H9 (cell line): ENCODE measurements around the gene KCNAB2. TPM values are rescaled to one million over a fixed set of nuclear protein-coding genes. Genes with fewer than 3 reads are reported as not detected.

Source experiments
- DNase-seq: peaks from one replicate; pipeline ENCODE4 v3.0.0-alpha.2; 2017
- H2AFZ ChIP-seq: one replicate; pipeline ENCODE4 v1.6.1; 2013; ENCODE audit warnings: mild to moderate bottlenecking, low read length, control low read depth, moderate library complexity
- H2AK5ac ChIP-seq: 2 replicates; pipeline ENCODE4 v1.6.1; 2013; ENCODE audit warnings: low read length, control low read depth, mixed read lengths; ENCODE audit not compliant: insufficient read length
- H2BK120ac ChIP-seq: one replicate; pipeline ENCODE4 v1.6.1; 2013; ENCODE audit warnings: low read depth, mild to moderate bottlenecking, low read length, control low read depth, inconsistent platforms; ENCODE audit not compliant: poor library complexity, severe bottlenecking
- H2BK12ac ChIP-seq: 2 replicates; pipeline ENCODE4 v1.6.1; 2013; ENCODE audit warnings: low read length, control low read depth, mixed read lengths, low read depth; ENCODE audit not compliant: insufficient read length
- H2BK15ac ChIP-seq: 2 replicates; pipeline ENCODE4 v1.6.1; 2013; ENCODE audit warnings: low read depth, low read length, control low read depth
- H2BK20ac ChIP-seq: one replicate; pipeline ENCODE4 v1.6.1; 2013; ENCODE audit warnings: low read depth, mild to moderate bottlenecking, low read length, control low read depth, inconsistent platforms; ENCODE audit not compliant: poor library complexity, severe bottlenecking
- H2BK5ac ChIP-seq: 2 replicates; pipeline ENCODE4 v1.6.1; 2013; ENCODE audit warnings: low read length, control low read depth, mixed read lengths; ENCODE audit not compliant: insufficient read length
- H3K14ac ChIP-seq: 2 replicates; pipeline ENCODE4 v1.6.1; 2013; ENCODE audit warnings: low read length, control low read depth; ENCODE audit not compliant: insufficient read depth
- H3K18ac ChIP-seq: 2 replicates; pipeline ENCODE4 v1.6.1; 2013; ENCODE audit warnings: low read depth, mild to moderate bottlenecking, mixed read lengths, low read length, control low read depth; ENCODE audit not compliant: insufficient read length
- H3K23ac ChIP-seq: 2 replicates; pipeline ENCODE4 v1.6.1; 2013; ENCODE audit warnings: low read length, control low read depth, mixed read lengths, low read depth; ENCODE audit not compliant: insufficient read length
- H3K23me2 ChIP-seq: 2 replicates; pipeline ENCODE4 v1.6.1; 2013; ENCODE audit warnings: low read depth, mild to moderate bottlenecking, mixed read lengths, low read length, control low read depth; ENCODE audit not compliant: insufficient read length, poor library complexity, severe bottlenecking
- H3K27ac ChIP-seq: 2 replicates; pipeline ENCODE4 v1.5.1; 2013; ENCODE audit warnings: low read length, control low read depth, mixed read lengths, low read depth; ENCODE audit not compliant: insufficient read length
- H3K27me3 ChIP-seq: 2 replicates; pipeline ENCODE4 v1.6.1; 2013; ENCODE audit warnings: low read length, control low read depth, inconsistent platforms; ENCODE audit not compliant: insufficient read depth
- H3K4ac ChIP-seq: 2 replicates; pipeline ENCODE4 v1.6.1; 2013; ENCODE audit warnings: low read depth, mild to moderate bottlenecking, control low read depth, inconsistent platforms, low read length, moderate library complexity
- H3K4me1 ChIP-seq: 2 replicates; pipeline ENCODE4 v1.6.1; 2013; ENCODE audit warnings: low read length, control low read depth, inconsistent platforms; ENCODE audit not compliant: insufficient read depth
- H3K4me2 ChIP-seq: 2 replicates; pipeline ENCODE4 v1.6.1; 2013; ENCODE audit warnings: low read length, control low read depth, mixed read lengths; ENCODE audit not compliant: insufficient read length, insufficient read depth
- H3K56ac ChIP-seq: 2 replicates; pipeline ENCODE4 v1.6.1; 2013; ENCODE audit warnings: low read depth, mild to moderate bottlenecking, mixed read lengths, low read length, control low read depth; ENCODE audit not compliant: insufficient read length
- H3K79me1 ChIP-seq: 2 replicates; pipeline ENCODE4 v1.6.1; 2013; ENCODE audit warnings: low read depth, mild to moderate bottlenecking, moderate library complexity, low read length, control low read depth, inconsistent platforms; ENCODE audit not compliant: insufficient read depth, poor library complexity, severe bottlenecking
- H3K79me2 ChIP-seq: 2 replicates; pipeline ENCODE4 v1.6.1; 2013; ENCODE audit warnings: low read length, control low read depth, inconsistent platforms; ENCODE audit not compliant: insufficient read depth
- H3K9ac ChIP-seq: 2 replicates; pipeline ENCODE4 v1.6.1; 2013; ENCODE audit warnings: low read length, control low read depth, mixed read lengths; ENCODE audit not compliant: insufficient read length; ENCODE audit errors: extremely low read depth
- H3K9me3 ChIP-seq: one replicate; pipeline ENCODE4 v1.6.1; 2013; ENCODE audit warnings: low read depth, low read length, inconsistent platforms; ENCODE audit not compliant: control insufficient read depth
- H3T11ph ChIP-seq: one replicate; pipeline ENCODE4 v1.6.1; 2013; ENCODE audit warnings: mild to moderate bottlenecking, low read length, control low read depth, inconsistent platforms
- H4K20me1 ChIP-seq: one replicate; pipeline ENCODE4 v1.6.1; 2013; ENCODE audit not compliant: control insufficient read depth, insufficient read length, insufficient read depth
- H4K5ac ChIP-seq: 2 replicates; pipeline ENCODE4 v1.6.1; 2013; ENCODE audit warnings: low read depth, mild to moderate bottlenecking, mixed read lengths, low read length, control low read depth; ENCODE audit not compliant: insufficient read length
- H4K8ac ChIP-seq: replicated peaks from 2 replicates; pipeline ENCODE4 v1.6.1; 2013; ENCODE audit warnings: low read length, control low read depth, mixed read lengths, low read depth; ENCODE audit not compliant: insufficient read length
- H4K91ac ChIP-seq: 2 replicates; pipeline ENCODE4 v1.6.1; 2013; ENCODE audit warnings: low read depth, mild to moderate bottlenecking, moderate library complexity, mixed read lengths, low read length, control low read depth; ENCODE audit not compliant: insufficient read length
- H3K27ac Mint-ChIP-seq, 3 experiments: 2 replicates in 2 of 3; 3 replicates in 1 of 3; pipeline ENCODE4 v1.8.0; 2020 to 2021; ENCODE audit warnings: mixed read lengths in 3 of 3, mild to moderate bottlenecking in 1 of 3, moderate library complexity in 1 of 3
- H3K27me3 Mint-ChIP-seq: 2 replicates; pipeline ENCODE4 v1.8.0; 2021; ENCODE audit warnings: low read depth, mild to moderate bottlenecking, moderate library complexity, mixed read lengths
- H3K36me3 Mint-ChIP-seq, 3 experiments: 2 replicates in 2 of 3; 3 replicates in 1 of 3; pipeline ENCODE4 v1.8.0; 2020 to 2021; ENCODE audit warnings: low read depth in 3 of 3, mixed read lengths in 3 of 3; ENCODE audit not compliant: insufficient read depth in 1 of 3
- H3K4me1 Mint-ChIP-seq, 2 experiments: 2 replicates each; pipeline ENCODE4 v1.8.0; 2020; ENCODE audit warnings: mixed read lengths in 2 of 2
- H3K4me3 Mint-ChIP-seq, 2 experiments: 2 replicates in 1 of 2; 3 replicates in 1 of 2; pipeline ENCODE4 v1.8.0; 2020 to 2021; ENCODE audit warnings: mild to moderate bottlenecking in 2 of 2, mixed read lengths in 2 of 2, moderate library complexity in 1 of 2
- H3K9me3 Mint-ChIP-seq, 2 experiments: 2 replicates in 1 of 2; 3 replicates in 1 of 2; pipeline ENCODE4 v1.8.0; 2020; ENCODE audit warnings: mild to moderate bottlenecking in 2 of 2, mixed read lengths in 2 of 2, moderate library complexity in 1 of 2
- WGBS: extraction: QIAGEN DNeasy Blood & Tissue Kit; methylation state at CpG from one replicate; pipeline ENCODE4 v1.1.7; 2013; ENCODE audit warnings: missing lambda C conversion rate, low lambda C conversion rate, mixed read lengths; ENCODE audit not compliant: insufficient read length; ENCODE audit errors: extremely low coverage; 5-methylcytosine and 5-hydroxymethylcytosine counted together
- total RNA-seq: library from RNA; stranded (reverse); gene quantifications from 2 replicates; pipeline ENCODE4 v1.2.1, GENCODE V29; 2021
- TF ChIP-seq, protein P1 (sequence below): fragments of 200-600 bp; sonication (generic); conservative IDR thresholded peaks from 3 replicates; pipeline ENCODE4 v1.8.0; 2021; ENCODE audit warnings: antibody characterized with exemption, mild to moderate bottlenecking

Gene KCNAB2
- total RNA-seq, 1 experiment from 2014 or later: 8.3 TPM

DNA sequence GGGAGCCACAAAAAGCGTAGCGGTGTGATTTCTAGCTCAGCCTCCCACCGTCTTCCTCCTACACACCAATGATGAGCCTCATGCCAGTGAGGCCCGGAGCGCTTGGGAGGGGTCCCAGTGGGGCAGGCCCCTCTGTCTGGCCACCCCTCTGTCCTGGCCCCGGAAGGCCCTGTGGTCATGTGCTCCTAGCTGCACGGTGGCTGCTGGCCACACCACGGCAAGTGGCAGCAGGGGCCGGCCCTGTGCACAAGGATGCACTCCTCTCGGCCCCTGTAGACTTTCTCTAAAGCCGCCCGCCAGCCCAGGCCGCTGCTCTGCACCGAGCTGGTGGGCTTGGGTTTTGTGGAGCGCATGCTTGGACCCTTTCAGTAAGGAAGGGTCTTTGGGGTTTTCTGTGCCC, 53.6 kb downstream of the KCNAB2 start:
- Histone ChIP-seq H3K79me2 (no peaks in the 10 kb centered on the region), H3K14ac (no peak overlapping the region), H2BK120ac (no peak overlapping the region), H3K27me3 (no peaks in the 10 kb centered on the region), H2BK5ac (no peak overlapping the region), H4K8ac (no peak overlapping the region), H3K4me1 (no peaks in the 10 kb centered on the region), H3K9ac (no peak overlapping the region), H3K23me2 (no peaks in the 10 kb centered on the region), H3K4ac (no peak overlapping the region), H2AK5ac (no peak overlapping the region), H4K5ac (no peak overlapping the region), H3K23ac (no peak overlapping the region), H3K56ac (no peak overlapping the region), H3K9me3 (no peaks in the 10 kb centered on the region), H2AFZ (no peak overlapping the region), H3K4me2 (no peak overlapping the region), H3K79me1 (no peaks in the 10 kb centered on the region), H4K91ac (no peak overlapping the region), H2BK15ac (no peak overlapping the region), H2BK20ac (no peak overlapping the region), H3T11ph (no peak overlapping the region), H3K18ac (no peak overlapping the region), H2BK12ac (no peak overlapping the region), H4K20me1 (no peaks in the 10 kb centered on the region), H3K27ac (no peak overlapping the region)
- H3K27ac Mint-ChIP-seq: no peak overlapping the region
- no peak for DNase-seq
- H3K4me3 Mint-ChIP-seq: no peak overlapping the region
- H3K36me3 Mint-ChIP-seq: no peaks in the 10 kb centered on the region
- no peaks in the 10 kb centered on the region for H3K27me3 Mint-ChIP-seq
- whole genome bisulfite sequencing: no CpG with 5 or more reads among the region's 15 CpGs
- H3K4me1 Mint-ChIP-seq: peaks cover 0 to 8% of the 10 kb centered on the region in 2 experiments; a peak in 2 of 4 replicates
- TF ChIP-seq, protein P1, sequence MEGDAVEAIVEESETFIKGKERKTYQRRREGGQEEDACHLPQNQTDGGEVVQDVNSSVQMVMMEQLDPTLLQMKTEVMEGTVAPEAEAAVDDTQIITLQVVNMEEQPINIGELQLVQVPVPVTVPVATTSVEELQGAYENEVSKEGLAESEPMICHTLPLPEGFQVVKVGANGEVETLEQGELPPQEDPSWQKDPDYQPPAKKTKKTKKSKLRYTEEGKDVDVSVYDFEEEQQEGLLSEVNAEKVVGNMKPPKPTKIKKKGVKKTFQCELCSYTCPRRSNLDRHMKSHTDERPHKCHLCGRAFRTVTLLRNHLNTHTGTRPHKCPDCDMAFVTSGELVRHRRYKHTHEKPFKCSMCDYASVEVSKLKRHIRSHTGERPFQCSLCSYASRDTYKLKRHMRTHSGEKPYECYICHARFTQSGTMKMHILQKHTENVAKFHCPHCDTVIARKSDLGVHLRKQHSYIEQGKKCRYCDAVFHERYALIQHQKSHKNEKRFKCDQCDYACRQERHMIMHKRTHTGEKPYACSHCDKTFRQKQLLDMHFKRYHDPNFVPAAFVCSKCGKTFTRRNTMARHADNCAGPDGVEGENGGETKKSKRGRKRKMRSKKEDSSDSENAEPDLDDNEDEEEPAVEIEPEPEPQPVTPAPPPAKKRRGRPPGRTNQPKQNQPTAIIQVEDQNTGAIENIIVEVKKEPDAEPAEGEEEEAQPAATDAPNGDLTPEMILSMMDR: no peak
- no peaks in the 10 kb centered on the region; a peak in 1 of 5 replicates for H3K9me3 Mint-ChIP-seq
